GM23248 (cell line): ENCODE results near the gene OGFOD1.

Experiments used
- EZH2 ChIP-seq: fragments of 200-600 bp; sonication (generic); IDR thresholded peaks from 2 replicates; pipeline ENCODE4 v1.6.1; 2018; ENCODE audit warnings: antibody characterized with exemption, mild to moderate bottlenecking; ENCODE audit not compliant: insufficient read depth, poor library complexity, severe bottlenecking
- EZH2phosphoT487 ChIP-seq: fragments of 200-600 bp; sonication (generic); IDR thresholded peaks from 2 replicates; pipeline ENCODE4 v1.6.1; 2018; ENCODE audit warnings: antibody characterized with exemption, moderate library complexity, mild to moderate bottlenecking, low read depth; ENCODE audit not compliant: insufficient read depth

GRCh38 chr16:56469748-56470147, 18.4 kb downstream of the OGFOD1 start:
- no peak for TF ChIP-seq EZH2phosphoT487
- no peak for TF ChIP-seq EZH2
